NCI-H2081 (cell line): Measurements from ENCODE around the gene TNFRSF13B.

ENCODE experiments used
- DNase-seq, 2 experiments: peaks; one replicate each; lab custom pipeline; 2025; lab: John Stamatoyannopoulos, UW

Gene TNFRSF13B

DNA sequence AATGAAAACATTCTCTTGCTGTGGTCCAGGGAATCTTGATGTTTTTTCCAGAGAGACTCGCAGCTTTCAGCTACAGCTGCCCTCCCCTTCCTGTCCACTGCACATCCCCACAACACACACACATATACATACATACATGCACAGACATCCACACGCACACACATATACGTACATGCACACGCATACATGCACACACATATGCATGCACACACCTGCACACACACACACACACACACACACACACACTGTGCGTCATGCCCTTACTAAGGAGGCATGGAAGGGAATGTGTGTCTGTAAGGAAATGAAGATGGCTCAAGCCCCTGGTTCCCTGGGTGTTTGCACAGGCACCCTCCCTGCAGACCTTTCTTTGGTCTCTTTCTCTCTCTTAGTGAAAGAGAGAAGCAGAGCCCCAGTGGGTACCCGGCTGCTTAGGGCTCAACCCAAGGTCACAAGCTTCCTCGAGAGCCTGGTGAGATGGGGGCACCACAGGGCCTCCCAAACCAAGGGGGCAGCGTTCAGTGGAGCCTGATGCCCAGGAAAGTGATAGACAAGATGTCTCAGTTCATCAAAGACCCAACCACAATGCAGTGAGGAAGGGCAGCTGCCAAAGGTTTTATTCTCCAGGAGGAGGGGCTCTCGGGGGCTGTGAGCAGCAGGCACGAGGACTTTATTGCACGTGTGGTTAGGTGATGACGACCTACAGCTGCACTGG lies 33.3 kb downstream of the TNFRSF13B start:
- no peak for DNase-seq

DNA sequence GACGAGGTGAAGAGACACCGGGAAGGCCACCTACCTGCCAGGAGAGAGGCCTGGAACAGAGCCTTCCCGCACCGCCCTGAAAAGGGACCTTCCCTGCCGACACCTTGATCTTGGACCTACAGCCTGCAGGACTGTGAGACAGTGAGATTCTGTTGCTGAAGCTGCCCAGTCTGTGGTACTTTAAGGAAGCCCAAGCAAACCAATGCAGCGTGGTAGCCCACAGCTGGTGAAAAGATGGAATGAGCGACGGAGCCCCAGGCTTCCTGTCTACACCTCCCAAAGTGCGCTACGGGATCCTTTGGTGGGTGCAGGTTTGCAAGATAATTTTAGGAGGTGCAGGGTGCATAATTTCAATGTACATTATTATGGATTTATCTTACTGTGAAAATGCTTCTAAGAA lies 33.9 kb downstream of the TNFRSF13B start:
- DNase-seq, result no peak

DNA sequence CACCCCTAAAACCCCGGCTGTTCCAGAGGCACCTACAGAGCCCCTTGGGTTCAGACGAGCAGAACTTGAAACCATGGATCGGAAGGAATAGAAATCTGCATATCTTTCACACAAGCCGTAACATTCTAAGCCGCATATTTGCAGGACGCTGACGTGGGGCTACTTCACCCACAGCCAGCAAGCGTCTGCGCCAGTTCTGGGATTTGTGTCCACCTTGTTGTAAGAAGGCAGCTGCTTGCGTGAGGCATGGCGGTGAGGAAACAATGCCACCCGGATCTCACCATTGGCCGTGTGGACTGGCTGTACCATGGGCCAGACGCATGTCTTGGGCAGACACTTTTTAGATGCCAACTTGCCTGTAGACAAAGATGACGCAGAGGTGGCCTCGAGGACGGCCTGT lies 34.5 kb downstream of the TNFRSF13B start:
- no peak for DNase-seq

DNA sequence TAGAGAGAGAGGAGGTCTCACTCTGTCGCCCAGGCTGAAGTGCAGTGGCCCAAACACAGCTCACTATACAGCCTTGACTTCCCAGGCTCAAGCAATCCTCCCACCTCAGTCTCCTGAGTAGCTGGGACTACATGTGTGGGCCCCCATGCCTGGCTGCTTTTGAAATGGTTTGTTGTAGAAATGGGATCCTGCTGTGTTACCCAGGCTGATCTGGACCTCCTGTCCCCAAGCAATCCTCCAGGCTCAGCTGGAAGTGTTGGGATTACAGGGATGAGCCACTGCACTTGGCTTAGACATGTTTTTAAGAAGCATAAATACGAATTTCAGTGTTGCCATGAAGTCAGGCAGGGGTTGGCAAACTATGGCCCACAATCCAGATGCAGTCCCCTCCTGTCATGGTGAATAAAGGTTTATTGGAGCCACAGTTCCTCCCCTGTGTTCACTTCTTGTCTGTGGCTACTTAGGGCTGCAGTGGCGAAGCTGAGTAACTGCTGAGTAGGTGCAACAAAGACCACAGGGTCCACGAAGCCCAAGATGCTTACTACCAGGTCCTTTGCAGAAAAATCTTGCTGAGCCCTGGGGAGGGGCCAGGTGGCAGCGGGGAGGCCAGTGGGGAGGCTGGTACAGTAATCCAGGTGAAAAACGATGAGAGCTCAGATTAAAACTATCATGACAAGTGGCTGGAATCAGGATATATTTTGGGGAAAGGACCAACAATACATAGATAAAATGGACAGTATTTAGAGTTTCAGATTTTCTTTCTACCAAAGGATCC lies 35.2 kb downstream of the TNFRSF13B start:
- no peak for DNase-seq

DNA sequence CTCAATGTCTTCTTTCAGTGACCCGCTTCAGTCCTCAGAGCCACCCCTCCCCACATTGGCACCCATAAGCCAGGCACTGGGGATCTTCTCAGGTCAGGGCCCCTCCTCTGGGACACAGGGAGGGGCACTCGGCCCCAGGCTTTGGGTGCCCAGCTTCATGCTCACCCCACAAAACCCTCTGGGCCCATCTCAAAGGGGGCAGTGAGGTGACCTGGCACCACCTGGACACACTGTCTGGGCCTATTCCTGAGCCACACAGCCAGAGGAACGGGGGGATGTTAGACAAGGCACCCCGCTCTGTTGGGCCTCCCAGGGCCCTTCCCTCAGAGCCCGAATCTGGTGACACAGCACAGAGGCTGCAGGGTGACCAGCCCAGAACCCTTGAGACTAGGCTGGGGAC lies 36.1 kb downstream of the TNFRSF13B start:
- DNase-seq, result no peak

DNA sequence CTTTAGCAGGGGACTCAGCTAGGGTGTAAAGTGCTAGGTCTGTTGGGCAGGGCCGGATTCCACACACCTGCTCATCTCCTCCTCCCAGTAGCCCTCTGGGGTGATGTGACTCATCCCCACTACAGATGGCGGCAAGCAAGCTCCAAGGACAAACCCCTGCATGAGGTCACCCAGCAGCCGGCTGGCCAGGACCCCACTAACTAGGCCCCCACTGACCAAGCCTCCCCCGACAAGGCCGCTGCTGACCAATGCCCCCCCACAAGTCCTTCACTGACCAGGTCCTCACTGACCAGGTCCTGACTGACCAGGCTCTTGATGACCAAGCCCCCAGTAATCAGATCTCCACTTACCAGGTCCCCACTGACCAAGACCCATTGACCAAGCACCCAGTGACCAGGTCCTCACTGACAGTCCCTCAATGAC lies 36.7 kb downstream of the TNFRSF13B start:
- DNase-seq, result no peak

DNA sequence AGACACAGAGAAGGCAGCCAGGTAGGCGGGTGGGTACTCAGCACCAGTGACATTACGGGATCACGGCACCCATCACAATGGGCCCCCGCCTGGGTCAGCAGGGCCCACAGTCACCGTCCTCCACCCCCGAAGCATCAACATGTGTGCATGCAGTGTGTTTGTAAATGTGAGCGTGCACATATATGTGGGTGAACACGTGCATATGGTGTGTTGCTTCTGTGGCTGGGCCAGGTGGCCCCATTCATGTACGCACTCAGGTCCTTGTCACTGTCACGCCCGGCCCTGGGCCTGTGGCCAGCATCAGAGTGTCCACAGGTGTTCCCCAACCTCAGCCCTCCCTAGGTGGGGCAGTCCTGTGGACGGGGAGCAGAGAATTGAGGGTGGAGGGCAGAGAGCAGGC lies 37.1 kb downstream of the TNFRSF13B start:
- DNase-seq, result no peak

DNA sequence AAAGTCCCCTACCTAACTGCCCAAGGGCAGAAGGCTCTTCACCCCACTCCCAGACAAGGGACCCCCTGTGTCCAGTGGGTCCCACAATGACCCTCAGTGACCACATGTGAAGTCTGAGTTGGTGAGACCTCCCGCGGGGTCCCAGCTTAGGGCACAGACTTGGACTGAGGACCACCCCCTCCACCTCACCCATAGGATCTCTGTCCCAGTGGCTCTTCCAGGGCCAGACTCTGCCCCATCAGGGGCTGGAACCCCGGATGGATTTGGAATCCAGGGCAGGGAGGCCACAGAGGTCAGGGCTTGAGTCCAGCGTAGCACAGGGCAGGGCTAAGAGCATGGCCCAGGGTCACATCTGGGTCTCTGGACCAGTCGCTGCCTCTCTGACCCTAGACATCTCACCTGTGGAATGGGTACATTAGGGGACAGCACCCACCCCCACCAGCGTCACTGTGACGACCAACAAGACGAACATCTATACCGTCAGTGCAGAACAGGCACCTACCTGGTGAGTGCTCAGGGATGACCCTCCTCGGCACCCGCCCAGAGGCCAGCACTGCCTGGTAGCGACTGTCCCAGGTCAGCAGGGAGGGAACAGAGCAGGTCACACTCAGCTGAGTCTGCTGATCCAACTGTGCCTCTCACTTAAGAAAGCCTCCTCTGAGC lies 37.7 kb downstream of the TNFRSF13B start:
- DNase-seq, result no peak

DNA sequence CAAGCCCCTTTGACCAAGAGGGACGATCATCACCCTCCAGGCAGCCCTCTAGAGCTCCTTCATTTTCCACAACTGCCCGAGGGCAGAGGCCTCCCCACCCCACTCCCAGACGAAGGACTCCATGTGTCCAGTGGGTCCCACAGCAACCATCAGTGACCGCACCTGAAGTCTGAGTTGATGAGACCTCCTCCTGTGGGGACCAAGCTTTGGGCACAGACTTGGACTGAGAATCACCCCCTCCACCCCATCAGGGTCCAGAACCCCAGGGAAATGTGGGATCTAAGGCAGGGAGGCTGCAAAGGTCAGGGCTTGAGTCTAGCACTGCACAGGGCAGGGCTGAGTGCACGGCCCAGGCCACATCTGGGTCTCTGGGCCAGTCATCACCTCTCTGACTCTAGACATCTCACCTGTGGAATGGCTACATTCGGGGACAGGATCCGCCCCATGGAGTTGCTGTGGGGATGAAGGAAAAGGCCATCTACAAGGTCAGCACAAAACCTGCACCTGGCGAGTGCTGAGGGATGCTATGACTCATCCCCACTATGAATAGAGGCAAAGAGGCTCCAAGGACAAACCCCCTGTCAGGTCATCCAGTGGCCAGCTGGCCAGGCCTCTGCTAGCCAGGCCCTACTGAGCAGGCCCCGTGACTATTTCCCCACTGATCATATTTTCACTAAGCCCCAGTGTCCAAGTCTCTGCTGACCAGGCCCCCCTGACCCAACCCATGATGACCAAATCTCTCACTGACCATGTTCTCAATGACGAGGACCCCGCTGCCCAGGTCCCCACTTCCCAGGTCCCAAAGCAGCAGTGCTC lies 38.4 kb downstream of the TNFRSF13B start:
- DNase-seq, result no peak

DNA sequence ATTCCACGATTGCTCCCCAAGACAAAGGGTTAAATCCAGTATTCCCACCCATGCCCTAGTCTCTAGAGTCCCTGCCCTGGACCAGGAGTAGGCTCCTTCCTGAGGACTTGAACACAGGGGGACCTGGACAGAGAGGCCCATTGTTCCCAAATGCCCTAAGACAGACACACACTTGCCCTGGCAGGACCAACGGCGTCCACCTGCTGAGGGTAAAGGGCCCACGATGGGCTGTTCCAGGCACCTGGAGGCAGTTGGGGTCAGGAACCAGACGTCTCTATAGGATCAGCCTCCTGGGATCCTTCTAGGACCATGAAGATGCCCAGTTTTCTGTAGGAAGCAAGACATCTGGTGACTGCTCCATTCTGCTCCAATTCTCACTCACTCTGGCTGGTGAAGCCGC lies 39.3 kb downstream of the TNFRSF13B start:
- DNase-seq, result no peak

DNA sequence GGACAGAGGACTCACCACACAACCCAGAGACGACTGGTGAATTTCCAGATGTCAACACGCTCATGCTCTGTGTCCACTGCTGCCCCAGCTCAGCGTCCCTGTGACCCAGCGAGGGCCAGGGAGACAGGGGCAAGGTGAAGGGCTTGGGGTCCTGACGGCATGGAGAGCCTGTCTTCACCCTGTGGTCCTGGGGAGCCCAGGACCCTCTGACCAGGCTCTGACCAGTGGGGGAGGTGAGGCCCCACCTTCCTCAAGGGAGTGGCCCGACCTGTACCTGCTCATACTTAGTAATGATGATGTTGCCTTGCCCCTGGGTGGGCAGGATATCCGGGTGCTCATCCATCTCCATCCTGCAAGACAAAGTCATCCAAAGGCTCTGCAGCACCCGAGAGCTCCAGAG lies 39.8 kb downstream of the TNFRSF13B start:
- no peak for DNase-seq

DNA sequence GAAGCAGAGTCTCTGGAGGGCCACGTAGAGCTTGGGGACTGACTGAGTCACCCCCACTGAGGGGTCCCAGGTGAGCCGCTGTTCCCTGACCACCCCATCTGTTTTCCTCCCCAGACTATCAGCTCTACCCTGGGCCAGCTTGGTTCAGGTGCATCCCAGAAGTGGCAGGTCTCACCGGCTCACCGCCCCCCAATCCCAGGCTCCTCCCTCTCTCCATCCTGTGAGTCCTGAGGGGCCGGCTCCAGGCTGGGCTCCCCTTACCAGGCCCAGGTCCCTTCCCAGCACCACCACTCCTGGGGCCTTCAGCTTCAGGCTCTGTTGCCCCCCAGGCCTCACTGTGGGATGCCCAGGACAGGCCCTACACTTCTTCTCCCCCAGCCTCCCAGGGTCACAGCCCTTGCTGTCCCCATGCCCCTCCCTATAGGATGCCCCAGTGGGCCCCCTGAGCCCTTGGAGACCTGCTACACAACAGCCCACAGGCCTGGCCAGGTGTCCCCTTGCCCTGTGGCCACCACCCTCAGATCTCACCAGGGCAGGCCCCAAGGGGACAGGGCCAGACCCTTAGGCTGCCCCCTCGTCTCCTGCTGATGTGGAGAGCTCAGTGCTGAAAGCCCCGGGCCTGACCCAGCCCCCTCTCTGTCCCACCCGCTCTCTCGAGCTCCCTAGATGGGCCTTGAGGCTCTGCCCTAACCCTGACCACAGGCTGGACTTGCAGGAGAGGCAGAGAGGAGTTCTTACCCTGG lies 40.4 kb downstream of the TNFRSF13B start:
- DNase-seq, result no peak

DNA sequence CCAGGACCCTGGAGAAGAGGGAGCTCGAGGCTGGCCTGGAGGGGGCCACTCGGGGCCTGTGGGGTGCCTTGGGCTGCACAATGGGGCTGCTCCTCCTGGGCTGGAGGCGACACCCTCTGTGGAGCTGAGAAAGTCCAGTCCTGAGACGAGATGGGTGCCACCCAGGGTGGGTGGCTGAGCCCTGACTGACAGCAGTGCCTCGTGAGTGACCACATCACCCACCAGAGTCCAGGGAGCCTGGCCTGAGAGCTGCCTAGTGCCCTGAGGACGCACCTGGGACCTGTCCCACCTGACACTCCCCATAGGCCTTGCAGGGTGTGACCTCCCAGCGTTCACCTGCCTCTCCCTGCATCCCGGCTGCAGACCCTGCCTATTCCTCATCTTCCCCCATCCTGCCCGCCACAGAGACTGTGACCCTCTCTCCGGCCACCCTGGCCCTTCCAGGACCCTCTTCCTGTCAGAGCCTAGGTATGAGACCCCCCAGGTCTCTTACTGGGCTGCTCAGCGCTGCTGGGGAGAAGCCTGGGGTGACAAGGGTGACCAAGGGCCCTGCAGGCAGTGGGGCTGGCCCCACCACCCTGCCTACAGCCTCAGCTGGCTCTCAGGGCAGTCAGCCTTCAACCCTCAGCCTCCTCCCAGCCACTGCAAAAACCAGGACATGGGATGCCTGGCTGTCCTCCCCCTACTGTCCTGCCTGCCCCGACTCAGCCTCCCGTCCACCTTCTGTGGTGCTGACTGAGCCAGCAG lies 41.2 kb downstream of the TNFRSF13B start:
- DNase-seq, result no peak

DNA sequence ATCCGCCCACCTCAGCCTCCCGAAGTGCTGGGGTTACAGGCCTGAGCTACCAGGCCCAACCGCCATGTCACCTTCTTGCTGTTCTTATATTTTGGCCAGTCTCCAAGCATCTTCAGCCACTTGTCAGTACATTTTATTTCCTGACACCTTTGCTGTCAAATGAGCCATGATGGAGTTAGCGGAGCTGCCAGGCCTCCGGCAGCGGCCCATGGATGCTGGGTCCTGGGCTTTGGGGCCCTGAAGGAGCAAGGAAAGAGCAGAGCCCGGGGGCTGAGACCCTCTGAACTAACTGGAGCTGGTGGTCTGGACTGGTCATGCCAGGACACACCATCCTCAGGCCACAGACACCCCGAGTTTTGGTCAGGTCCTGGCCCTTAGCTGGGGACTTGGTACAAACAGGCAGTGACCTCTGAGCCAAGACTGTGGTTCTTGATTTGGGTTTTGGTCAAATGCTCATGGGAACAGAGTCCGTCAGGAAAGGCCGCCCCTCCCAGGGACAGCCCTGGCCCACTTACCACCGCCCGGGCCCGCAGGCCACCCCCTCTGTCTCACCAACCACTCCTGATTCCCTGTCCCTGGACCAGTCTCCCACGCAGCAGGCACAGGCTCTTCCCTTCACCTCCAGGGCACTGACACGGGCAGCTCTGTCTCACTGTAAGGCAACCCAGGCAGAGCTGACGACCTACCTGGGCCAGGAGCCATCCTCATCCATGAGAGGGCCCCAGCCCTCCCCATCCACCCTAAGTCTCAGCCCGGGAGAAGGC lies 42.0 kb downstream of the TNFRSF13B start:
- DNase-seq, result no peak

DNA sequence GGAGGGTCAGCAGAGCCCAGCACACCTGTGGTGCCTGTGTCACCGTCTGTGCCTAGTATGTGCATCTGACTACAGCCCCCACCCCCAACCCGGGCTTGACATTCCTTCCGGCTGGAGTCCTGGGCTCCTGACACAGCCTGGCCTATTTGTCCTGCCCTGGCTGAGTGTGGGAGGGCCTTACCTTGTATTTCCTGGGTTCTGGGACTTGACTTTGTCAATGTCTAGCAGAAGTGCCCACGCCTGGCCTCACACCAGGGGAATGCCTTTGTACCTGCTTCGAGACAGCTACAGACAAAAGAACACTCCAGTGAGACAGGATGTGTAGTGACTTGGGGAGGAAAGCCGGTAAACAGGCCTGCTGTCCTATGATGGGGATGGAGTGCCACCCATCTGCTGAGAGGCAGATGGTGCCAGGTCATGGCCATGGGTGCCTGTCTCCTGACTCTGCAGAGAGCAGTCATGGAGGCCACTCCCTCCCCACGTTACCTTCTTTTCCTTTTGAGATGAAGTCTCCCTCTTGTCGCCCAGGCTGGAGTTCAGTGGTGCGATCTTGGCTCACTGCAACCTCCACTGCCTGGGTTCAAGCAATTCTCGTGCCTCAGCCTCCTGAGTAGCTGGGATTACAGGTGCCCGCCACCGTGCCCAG lies 42.8 kb downstream of the TNFRSF13B start:
- DNase-seq, result no peak

DNA sequence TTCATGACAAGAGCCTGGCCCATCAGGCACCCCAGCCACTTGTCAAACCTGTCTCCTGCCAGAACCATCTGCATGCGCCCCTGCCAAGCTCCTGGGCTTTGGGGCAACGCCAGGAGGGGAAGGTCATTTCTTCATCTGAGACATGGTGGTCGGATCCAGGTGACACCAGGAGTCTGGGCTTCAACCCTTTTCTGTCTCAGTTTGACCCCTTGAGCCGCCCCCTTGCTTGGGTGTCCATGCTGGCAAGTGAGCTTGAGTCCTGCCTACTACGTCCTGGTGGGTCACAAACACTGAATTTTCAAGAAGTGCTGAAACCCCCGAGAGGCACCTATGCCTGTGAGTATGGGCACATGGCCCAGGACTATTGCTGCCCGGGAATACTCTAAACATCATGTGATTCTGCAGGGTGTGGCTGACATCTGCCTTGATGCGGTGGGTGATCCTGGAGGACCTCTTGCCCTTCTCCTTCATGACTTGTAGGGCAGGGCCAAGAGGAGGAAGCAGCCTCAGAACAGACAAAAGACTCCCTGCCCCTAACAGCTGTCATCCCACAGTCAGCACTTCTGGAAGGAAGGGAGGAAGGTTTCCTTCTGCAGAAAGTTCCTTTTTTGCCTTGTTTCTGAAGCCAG lies 43.4 kb downstream of the TNFRSF13B start:
- DNase-seq, result no peak

DNA sequence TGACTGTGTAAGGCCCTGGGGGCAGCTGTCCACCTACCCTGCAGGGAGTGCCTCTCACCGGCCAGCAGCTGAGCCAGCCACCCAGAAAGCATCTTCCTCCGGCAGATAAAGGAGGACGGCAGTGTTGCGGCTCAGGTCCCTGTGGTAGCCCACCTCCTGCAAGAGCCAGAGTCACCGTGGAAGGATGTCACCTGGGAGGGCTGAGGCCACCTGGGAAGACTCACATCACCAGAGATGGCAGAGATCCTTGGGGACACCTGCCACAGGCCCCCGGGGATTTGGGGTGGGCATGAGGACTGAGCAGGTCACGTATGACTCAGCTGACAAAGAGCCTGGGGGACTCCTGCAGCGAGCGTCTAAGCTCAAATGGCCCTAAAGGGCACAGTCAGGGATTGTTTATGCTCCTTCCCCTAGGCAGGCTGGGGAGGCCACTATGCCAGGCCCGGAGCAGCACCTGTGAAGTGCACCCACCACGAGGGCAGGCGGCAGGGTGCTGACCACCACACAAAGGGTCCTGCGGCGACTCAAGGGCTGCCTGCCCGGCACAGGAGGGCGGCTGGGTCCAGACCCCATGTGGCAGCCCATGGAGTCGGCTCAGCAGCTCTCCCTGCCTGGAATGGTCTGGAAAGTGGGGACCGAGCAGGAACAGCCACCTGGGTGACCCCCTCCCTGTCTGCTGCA lies 44.1 kb downstream of the TNFRSF13B start:
- DNase-seq, result no peak
